Measurements from ENCODE around the gene IFNA6. TPM values are rescaled to one million over a fixed set of nuclear protein-coding genes. Genes with fewer than 3 reads are reported as not detected.
A peak's percentile ranks its signal among the peaks of the same experiment; 100 is the strongest.

The IFNA6 gene
- total and polyA plus RNA-seq, 2 of the 4 experiments (the other 2 are of a cell fraction): not detected

GRCh38 chr9:21316032-21316842 is 34.5 kb downstream of the IFNA6 start (continued):
- TF ChIP-seq BHLHE40 (IDR thresholded peaks at IDR 0.05; ENCODE audit: low read depth, low read length): no peak

- no peak for TF ChIP-seq RAD21 (IDR thresholded peaks at IDR 0.05; ENCODE audit: low read length)
- TF ChIP-seq CEBPB (IDR thresholded peaks at IDR 0.05; ENCODE audit: low read depth, low read length): peak; percentile 62
Measured at GRCh38 chr9:21314152-21314551, 36.5 kb downstream of the IFNA6 start.

More at GRCh38 chr9:21314152-21314551, 36.5 kb downstream of the IFNA6 start:
- H3K79me1 ChIP-seq (ENCODE audit: low read depth in 1 of 2, low read length in 2 of 2): no peaks in the 10 kb centered on the region
- H4K8ac ChIP-seq (ENCODE audit: low read depth in 2 of 2, low read length in 2 of 2): no peak overlapping the region
- H4K5ac ChIP-seq (ENCODE audit: low read depth, low read length): no peak overlapping the region
- H3K56ac ChIP-seq (ENCODE audit: extremely low read depth, insufficient read depth, low read length): no peak overlapping the region
- no peak overlapping the region for H3K14ac ChIP-seq (replicated peaks; ENCODE audit: low read depth, low read length)
- intact Hi-C loops (cut with micrococcal nuclease): no loop called here
- dilution Hi-C loops (cut with HindIII; ENCODE audit: low sequenced_read_pairs, unreplicated experiment): no loop called here
- H3K36me3 ChIP-seq (ENCODE audit: control insufficient read depth, insufficient read depth, low read length): no peaks in the 10 kb centered on the region
- no peak overlapping the region for H3K4me2 ChIP-seq (ENCODE audit: low read depth, low read length)
- no peak overlapping the region for H2AK9ac ChIP-seq (replicated peaks; ENCODE audit: low read depth, low read length, poor library complexity)
- H3K9ac ChIP-seq (ENCODE audit: low read depth, low read length): no peak overlapping the region
- no peak overlapping the region for H4K91ac ChIP-seq (ENCODE audit: insufficient read depth, low read depth, low read length)
- peaks cover 7% of the 10 kb centered on the region for H3K27me3 ChIP-seq (ENCODE audit: control insufficient read depth, insufficient read depth, low read length)
- BruUV-seq (replicated peaks): no TSS peak
- POLR2A ChIA-PET (ENCODE audit: unreplicated experiment): no interaction called here
- H2AFZ ChIP-seq (replicated peaks; ENCODE audit: low read length, poor library complexity): no peak overlapping the region
- no peak overlapping the region for H3K27ac ChIP-seq (ENCODE audit: insufficient read depth, low read length)
- H2BK20ac ChIP-seq (ENCODE audit: low read depth, low read length): no peak overlapping the region
- no peak overlapping the region for H2AK5ac ChIP-seq (ENCODE audit: low read depth, low read length)
- ATAC-seq (ENCODE audit: low read depth) (no peak), DNase-seq (no peak)
- H2BK120ac ChIP-seq (ENCODE audit: low read depth, low read length): no peak overlapping the region
- no peaks in the 10 kb centered on the region for H3K9me3 ChIP-seq (ENCODE audit: control insufficient read depth, insufficient read depth, low read length)
- H3K23ac ChIP-seq (ENCODE audit: low read depth, low read length): no peak overlapping the region
- WGBS, 2 experiments (ENCODE audit: extremely low coverage in 2 of 2, insufficient read length in 1 of 2): no CpG with 5 or more reads among the region's 2 CpGs
- no peak overlapping the region for H3K4ac ChIP-seq (ENCODE audit: low read depth, low read length)
- no peaks in the 10 kb centered on the region for H3K9me1 ChIP-seq (ENCODE audit: insufficient read depth, low read length)
- no peak overlapping the region for H3K4me3 ChIP-seq (ENCODE audit: insufficient read depth, low read depth, low read length)
- no peak overlapping the region for H2BK15ac ChIP-seq (ENCODE audit: low read depth, low read length)
- no peak overlapping the region for H2BK5ac ChIP-seq (ENCODE audit: low read depth, low read length, poor library complexity, severe bottlenecking)
- no peak overlapping the region for H3K18ac ChIP-seq (ENCODE audit: low read depth, low read length)
- no peaks in the 10 kb centered on the region for H4K20me1 ChIP-seq (ENCODE audit: insufficient read depth, low read length)
- H3K4me1 ChIP-seq (ENCODE audit: control insufficient read depth, insufficient read depth, low read length): peaks cover 2% of the 10 kb centered on the region; the same call in 1 of the 2 replicates
- in situ Hi-C loops (cut with MboI; ENCODE audit: low sequenced_read_pairs): loop anchor here (25.0 kb wide), 1 partner anchor 948 kb away; no protein-coding TSS in a partner anchor
- CTCF ChIA-PET: interaction anchor here (1.5 kb wide), 1 partner anchor 12 kb away, joined by 4 read pairs; no protein-coding TSS in a partner anchor

All from IMR-90 (cell line).